ENCODE measurements around the gene VGLL2.

Gene VGLL2

DNA sequence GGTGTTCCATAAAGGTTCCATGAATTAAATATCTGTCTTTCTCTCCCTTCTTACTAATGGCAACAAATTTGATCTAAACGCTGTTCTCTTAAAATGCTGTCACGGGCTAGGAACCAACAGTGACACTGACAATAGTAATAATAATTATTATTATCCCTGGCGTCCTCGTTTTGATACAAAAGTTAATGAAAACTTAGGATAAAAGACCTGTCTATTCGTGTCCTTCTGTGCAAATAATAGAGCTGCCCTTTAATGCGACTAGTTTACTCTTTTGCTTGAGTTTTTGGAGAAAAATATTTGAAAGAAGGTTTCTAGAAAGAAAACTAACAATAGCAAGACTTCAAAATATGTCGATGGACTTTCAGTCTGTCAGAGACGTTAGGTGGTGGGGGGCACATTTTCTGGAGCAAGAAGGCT lies 4.3 kb downstream of the VGLL2 start:
- no peak for DNase-seq (ENCODE audit: low read depth)

- no peak for DNase-seq (ENCODE audit: low read depth)
Observed at GRCh38 chr6:117270055-117270842, 4.9 kb downstream of the VGLL2 start.

GRCh38 chr6:117270843-117271507 lies 5.6 kb downstream of the VGLL2 start:
- no peak for DNase-seq (ENCODE audit: low read depth)

DNA sequence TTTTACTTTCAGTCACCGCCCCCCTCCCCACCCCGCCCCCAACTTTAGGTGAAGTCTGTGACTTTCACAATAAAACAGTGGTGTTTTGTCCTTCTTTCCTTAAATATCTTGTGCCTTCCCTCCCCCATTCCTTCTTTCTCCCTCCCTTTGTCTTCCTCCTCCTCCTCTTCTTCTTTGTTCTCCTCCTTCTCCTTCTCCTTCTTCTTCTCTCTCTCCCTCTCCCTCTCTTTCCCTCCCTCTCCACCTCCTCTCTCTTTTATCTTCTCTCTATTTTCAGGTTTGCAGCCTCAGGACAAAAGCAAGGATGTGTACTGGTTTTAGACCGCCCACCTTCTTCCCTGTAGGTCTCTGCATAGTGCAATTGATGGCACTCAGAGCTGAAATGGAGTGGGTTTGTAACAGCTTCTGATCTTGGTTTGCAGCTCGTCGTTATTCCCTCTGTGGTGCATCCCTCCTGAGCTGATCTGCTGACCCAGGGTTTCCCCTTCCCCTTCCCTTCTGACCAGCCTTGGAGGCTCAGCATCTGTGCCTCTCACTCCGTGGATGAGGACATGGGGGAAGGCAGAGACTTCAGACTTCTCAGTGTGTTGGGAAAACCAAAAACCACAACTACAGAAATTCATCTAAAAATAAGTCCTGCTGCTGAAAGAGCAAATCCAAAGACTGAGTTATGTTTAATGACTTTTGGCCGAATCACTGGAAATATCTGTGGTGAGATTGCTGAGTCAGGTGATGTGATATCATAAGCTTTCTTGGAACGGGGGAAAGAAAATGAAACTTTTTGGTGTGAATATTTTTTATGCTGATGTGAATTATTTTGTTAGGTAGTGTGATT lies 6.9 kb downstream of the VGLL2 start:
- no peak for DNase-seq (ENCODE audit: low read depth)

GRCh38 chr6:117272891-117273290 lies 7.5 kb downstream of the VGLL2 start:
- DNase-seq (ENCODE audit: low read depth) = no peak

DNA sequence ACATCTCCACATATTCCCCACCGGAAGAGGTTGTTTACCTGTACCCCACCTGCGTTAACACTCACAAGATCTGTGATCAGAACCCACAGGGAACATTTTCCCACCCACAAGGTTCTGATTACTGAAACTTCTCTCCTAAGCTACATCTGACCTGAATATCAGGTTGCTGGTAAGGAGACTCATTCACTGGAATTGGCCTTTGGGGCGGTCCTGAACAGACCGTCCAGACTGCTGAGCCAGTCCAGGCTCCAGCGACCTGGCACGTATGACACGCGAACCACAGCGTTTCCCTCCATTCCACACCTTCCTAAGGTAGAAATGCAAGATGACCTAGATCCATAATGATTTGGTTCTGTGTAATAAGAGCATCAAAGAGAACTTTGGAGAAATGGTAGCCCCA lies 9.8 kb downstream of the VGLL2 start:
- no peak for DNase-seq (ENCODE audit: low read depth)

GRCh38 chr6:117275711-117276110 lies 10.4 kb downstream of the VGLL2 start:
- DNase-seq (ENCODE audit: low read depth) = no peak

DNA sequence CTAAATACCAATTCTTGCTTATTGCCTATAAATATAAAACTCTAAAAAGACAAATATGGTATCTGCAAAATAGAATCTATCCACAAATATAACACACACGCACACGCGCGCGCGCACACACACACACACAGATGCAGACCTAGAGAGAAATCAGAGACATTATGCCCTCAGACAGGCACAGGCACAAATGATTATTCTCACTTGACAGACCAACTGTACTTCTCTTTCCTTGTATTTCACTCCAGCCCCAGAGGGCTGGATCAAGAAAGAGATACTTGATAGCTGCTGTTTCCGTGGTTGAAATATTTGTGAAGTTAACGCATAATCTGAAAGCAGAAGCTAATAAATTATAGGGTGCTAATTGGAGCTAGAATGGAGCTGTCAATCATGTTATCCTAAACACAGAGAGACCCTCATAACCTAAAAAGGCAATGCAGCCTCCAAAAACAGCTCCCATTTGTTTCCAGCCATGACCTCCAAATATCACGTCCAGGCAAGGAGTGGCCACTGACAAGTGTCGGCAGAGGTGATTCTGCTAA lies 11.5 kb downstream of the VGLL2 start:
- DNase-seq (ENCODE audit: low read depth) = no peak

GRCh38 chr6:117280922-117281321 lies 15.6 kb downstream of the VGLL2 start:
- DNase-seq (ENCODE audit: low read depth) = no peak

GRCh38 chr6:117288083-117288715 lies 22.8 kb downstream of the VGLL2 start:
- DNase-seq (ENCODE audit: low read depth) = no peak

DNA sequence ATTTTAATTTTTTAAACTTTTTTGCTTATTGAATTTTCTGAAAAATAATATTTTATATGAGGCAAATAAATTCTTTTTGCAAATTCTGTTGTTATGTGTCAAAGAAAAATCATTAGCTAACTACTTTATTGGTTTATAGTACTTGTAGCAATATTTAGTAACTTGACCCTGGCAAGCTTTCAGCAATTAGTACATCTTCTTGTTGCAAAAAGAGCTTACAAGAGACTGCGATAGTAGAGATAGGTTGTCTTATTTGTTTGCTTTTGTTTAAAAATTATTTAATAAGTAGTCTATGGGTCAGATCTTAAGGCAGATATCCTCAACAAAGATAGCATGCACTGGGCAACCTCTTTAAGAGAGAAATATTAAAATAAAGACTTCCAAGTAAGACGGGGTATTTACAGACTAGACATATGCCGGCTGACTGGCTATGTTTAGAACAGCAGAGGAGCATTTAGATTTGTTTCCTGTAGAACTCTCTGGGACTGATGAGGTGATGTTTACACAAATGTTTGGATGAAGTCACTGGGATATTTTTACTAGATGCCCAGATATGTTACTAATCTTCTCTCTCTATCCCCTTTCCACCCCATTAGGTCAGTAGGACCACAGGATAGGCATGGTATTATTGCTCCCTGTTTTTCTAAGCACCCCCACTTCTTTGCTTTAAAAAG lies 25.0 kb downstream of the VGLL2 start:
- DNase-seq (ENCODE audit: low read depth) = no peak

DNA sequence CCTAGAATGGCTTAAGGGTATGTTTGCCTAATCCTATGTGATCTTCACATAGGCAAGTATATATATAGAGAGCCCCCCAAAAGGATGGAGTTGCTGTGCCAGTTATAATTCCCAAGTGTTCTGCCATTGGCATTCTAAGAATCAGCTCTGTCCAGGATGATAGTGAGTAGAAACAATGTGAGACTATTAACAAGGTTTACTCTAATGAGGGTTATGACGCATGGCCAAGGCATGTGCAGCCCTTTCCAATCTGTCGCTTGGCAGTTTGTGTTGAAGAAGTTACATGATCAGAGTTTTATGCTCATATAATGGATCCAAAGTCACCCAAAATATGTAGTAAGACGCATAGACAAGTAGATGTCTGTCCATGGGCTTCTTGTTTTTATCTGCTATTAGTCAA lies 33.6 kb downstream of the VGLL2 start:
- DNase-seq (ENCODE audit: low read depth) = no peak

DNA sequence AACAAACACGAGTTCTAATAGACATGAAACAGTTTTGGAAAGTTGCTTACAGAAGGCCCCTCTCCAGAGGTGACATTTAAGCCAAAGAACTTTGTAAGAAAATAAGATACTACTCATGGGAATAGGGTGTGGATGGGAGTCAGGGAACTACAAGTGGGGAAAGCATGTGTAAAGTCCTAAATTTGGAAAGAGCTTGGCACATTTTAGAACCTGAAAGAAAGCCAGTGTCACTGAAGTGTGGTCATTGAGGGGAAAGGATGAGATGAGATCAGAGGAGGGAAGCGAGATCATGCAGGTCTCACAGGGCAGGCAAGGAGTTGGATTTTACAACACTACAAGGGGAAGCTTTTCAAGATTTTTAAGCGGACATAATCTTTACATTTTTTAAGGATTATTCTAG lies 38.0 kb downstream of the VGLL2 start:
- no peak for DNase-seq (ENCODE audit: low read depth)

GRCh38 chr6:117304446-117304845 lies 39.1 kb downstream of the VGLL2 start:
- no peak for DNase-seq (ENCODE audit: low read depth)

DNA sequence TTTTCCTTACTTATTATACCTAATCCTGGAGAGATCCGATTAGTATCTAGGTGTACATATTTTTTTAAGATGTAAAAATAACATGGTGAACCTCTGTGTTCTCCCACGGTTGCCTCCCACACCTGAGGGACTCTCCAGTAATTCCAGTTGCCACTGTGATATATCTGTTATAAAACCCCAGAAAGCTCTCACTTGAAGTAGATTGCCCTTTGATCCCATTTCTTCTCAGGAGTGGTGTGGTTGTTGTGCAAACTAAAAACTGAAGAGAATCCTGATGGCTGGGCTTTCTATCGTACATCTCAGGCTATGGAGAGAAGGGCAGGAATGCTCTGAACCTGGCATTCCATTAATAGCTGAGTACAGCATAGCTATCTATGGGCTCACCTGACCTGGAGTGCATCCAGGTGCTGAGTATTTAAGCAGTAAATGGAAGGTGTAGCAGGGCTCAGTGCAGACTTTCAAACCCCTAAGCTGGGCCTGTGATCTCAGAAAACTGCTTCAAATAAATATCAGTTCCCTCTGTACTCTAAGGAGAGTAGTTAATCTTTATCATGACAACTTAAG lies 41.0 kb downstream of the VGLL2 start:
- no peak for DNase-seq (ENCODE audit: low read depth)

- DNase-seq (ENCODE audit: low read depth) = no peak
Observed at GRCh38 chr6:117307655-117308054, 42.3 kb downstream of the VGLL2 start.

DNA sequence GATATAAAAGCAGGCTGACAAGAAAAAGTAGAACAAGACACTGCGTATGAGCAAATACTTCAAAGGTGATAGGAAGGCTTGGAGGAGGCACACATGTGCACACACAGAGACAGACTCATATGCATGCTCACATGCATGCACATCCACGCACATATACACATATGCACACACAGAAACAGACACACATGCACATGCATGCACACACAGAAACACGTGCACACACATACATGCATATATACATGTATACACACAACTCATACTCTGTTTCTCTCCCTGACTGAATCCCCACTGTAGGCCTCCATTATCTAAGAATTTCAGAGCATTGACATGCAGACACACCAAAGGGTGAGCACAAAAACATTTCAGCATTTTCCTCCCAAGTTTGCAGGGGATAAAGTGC lies 43.7 kb downstream of the VGLL2 start:
- no peak for DNase-seq (ENCODE audit: low read depth)

GRCh38 chr6:117309611-117310010 lies 44.3 kb downstream of the VGLL2 start:
- no peak for DNase-seq (ENCODE audit: low read depth)

DNA sequence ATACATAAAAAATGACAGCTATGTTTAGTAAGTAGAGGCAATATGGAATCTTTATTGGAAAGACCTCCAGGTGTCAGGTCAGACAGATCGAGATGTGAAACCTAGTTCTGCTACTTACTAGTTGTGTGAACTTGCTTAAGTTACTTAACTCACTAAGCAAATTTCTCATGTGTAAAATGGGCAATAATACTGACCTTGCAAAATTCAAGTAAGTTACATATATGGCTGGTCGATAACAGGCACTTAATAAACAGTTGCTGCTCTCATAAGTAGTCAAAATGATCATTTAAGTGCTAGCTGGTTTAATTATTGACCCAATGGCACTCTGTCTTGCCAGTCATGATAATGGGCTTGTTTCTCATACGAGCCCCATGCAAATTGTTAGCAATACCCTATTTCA lies 46.0 kb downstream of the VGLL2 start:
- no peak for DNase-seq (ENCODE audit: low read depth)

- DNase-seq (ENCODE audit: low read depth) = no peak
Observed at GRCh38 chr6:117311726-117312125, 46.4 kb downstream of the VGLL2 start.

DNA sequence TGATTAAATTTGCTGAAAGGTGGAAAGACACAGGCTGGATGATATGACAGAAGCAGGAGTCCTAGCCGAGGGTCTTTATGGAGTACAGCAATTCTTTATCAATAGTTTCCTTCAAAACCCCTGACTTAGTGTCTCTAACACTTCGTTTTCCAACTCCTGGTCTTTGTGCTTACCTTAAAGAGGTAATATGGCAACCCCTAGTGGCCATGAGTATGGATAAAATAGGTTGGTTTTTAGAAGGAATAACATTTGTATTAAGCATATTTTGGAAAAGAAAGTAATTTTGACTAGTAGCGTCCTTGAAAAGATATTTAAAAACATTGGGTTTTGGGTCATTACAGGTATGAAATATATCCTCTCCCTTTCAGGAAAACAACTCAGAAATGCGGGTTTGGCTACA lies 51.9 kb downstream of the VGLL2 start:
- no peak for DNase-seq (ENCODE audit: low read depth)
